Sigmoid colon (tissue), 4 donors: ENCODE results near the gene EP300.

ENCODE experiments used
- EP300 ChIP-seq, 4 donors: sonication (generic); formaldehyde crosslinking; IDR thresholded peaks; one replicate each; pipeline ENCODE4 v1.6.1; 2017; ENCODE audit warnings: antibody characterized with exemption in 4 of 4
- POLR2A ChIP-seq, 2 donors: fragments of 450-650 bp; IDR thresholded peaks; one replicate each; pipeline ENCODE4 v1.6.1; 2016; ENCODE audit warnings: antibody characterized with exemption in 2 of 2, mild to moderate bottlenecking in 2 of 2, moderate library complexity in 2 of 2
- POLR2AphosphoS5 ChIP-seq, 4 donors: sonication (generic); formaldehyde crosslinking; IDR thresholded peaks; one replicate each; pipeline ENCODE4 v1.6.1; 2017; ENCODE audit warnings: antibody characterized with exemption in 4 of 4
- TF ChIP-seq, protein P1 (sequence below), 4 experiments: fragments of 450-650 bp in 3 of 4; fragments of 200-600 bp in 1 of 4; IDR thresholded peaks; one replicate each; pipeline ENCODE4 v1.5.1; 2016 to 2019; ENCODE audit warnings: antibody characterized with exemption in 4 of 4, mild to moderate bottlenecking in 3 of 4, moderate library complexity in 2 of 4

DNA sequence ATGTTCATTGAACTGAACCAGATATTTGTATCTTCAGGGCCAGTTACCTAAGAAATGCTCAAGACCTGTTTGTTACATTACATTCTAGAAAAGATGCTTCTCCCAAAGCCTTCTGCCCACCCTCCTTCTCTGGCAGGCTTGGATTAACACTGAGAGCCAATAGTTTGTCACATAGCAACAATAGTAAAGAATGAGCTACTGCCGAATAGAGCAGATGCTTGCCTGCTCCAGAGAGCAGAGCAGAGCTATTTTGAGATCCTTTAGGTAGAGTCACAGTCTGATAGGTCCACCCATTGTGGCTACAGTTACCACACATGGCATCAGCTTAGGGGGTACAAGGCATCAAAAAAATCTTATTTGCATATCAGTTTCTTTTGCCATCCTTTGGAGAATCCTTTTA, 13.5 kb upstream of the EP300 start:
- TF ChIP-seq, protein P1, sequence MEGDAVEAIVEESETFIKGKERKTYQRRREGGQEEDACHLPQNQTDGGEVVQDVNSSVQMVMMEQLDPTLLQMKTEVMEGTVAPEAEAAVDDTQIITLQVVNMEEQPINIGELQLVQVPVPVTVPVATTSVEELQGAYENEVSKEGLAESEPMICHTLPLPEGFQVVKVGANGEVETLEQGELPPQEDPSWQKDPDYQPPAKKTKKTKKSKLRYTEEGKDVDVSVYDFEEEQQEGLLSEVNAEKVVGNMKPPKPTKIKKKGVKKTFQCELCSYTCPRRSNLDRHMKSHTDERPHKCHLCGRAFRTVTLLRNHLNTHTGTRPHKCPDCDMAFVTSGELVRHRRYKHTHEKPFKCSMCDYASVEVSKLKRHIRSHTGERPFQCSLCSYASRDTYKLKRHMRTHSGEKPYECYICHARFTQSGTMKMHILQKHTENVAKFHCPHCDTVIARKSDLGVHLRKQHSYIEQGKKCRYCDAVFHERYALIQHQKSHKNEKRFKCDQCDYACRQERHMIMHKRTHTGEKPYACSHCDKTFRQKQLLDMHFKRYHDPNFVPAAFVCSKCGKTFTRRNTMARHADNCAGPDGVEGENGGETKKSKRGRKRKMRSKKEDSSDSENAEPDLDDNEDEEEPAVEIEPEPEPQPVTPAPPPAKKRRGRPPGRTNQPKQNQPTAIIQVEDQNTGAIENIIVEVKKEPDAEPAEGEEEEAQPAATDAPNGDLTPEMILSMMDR (IDR thresholded peaks at IDR 0.05), result no peak
- TF ChIP-seq EP300 (IDR thresholded peaks at IDR 0.05), result no peak
- TF ChIP-seq POLR2AphosphoS5 (IDR thresholded peaks at IDR 0.05), result no peak
- no peak for TF ChIP-seq POLR2A (IDR thresholded peaks at IDR 0.05)
